HG03196 (cell line): Measurements from ENCODE around the gene TSC22D1.

Experiments used
- ATAC-seq: cut with Tn5 transposase; IDR thresholded peaks from one replicate; pipeline ENCODE4 v1.9.1; 2021; ENCODE audit not compliant: unreplicated experiment

The TSC22D1 gene

GRCh38 chr13:44411841-44412240 lies 164.3 kb downstream of the TSC22D1 start:
- no peak for ATAC-seq

GRCh38 chr13:44410328-44410859 lies 165.7 kb downstream of the TSC22D1 start:
- no peak for ATAC-seq

- ATAC-seq = no peak
These were observed 166.5 kb downstream of the TSC22D1 start for GRCh38 chr13:44409595-44409994.

- ATAC-seq = no peak
These were observed 168.2 kb downstream of the TSC22D1 start for GRCh38 chr13:44407891-44408290.

- ATAC-seq = no peak
These were observed 168.8 kb downstream of the TSC22D1 start for GRCh38 chr13:44407379-44407778.

GRCh38 chr13:44406617-44407016 lies 169.5 kb downstream of the TSC22D1 start:
- no peak for ATAC-seq

GRCh38 chr13:44404261-44405132 lies 171.6 kb downstream of the TSC22D1 start:
- ATAC-seq = no peak

- no peak for ATAC-seq
These were observed 172.6 kb downstream of the TSC22D1 start for GRCh38 chr13:44403461-44404056.

GRCh38 chr13:44402899-44403445 lies 173.2 kb downstream of the TSC22D1 start:
- ATAC-seq = no peak

- no peak for ATAC-seq
These were observed 174.6 kb downstream of the TSC22D1 start for GRCh38 chr13:44401577-44401976.

GRCh38 chr13:44400736-44401135 lies 175.4 kb downstream of the TSC22D1 start:
- no peak for ATAC-seq

- no peak for ATAC-seq
These were observed 177.1 kb downstream of the TSC22D1 start for GRCh38 chr13:44399074-44399473.

GRCh38 chr13:44398606-44399005 lies 177.5 kb downstream of the TSC22D1 start:
- ATAC-seq = no peak

- no peak for ATAC-seq
These were observed 178.3 kb downstream of the TSC22D1 start for GRCh38 chr13:44397766-44398223.

- ATAC-seq = no peak
These were observed 179.2 kb downstream of the TSC22D1 start for GRCh38 chr13:44396701-44397580.

- no peak for ATAC-seq
These were observed 180.0 kb downstream of the TSC22D1 start for GRCh38 chr13:44395976-44396694.

GRCh38 chr13:44394658-44395057 lies 181.5 kb downstream of the TSC22D1 start:
- ATAC-seq = no peak

- ATAC-seq = no peak
These were observed 182.7 kb downstream of the TSC22D1 start for GRCh38 chr13:44393391-44393790.

GRCh38 chr13:44389876-44390275 lies 186.3 kb downstream of the TSC22D1 start:
- no peak for ATAC-seq

- no peak for ATAC-seq
These were observed 187.0 kb downstream of the TSC22D1 start for GRCh38 chr13:44389060-44389666.
